Vein endothelial cell (primary cell): Measurements from ENCODE around the gene MALAT1. TPM values are rescaled to one million over a fixed set of nuclear protein-coding genes. Genes with fewer than 3 reads are reported as not detected.

ENCODE experiments used
- small RNA-seq: library from RNA; depleted of rRNA; stranded (forward); fragments of <200 nt; gene quantifications from one replicate; pipeline ENCODE3, GENCODE V24; 2012
- total RNA-seq: library from RNA; depleted of rRNA; stranded (reverse); fragments of >200 nt; gene quantifications from 2 replicates; pipeline ENCODE4 v1.2.3, GENCODE V29; 2012

MALAT1 gene
- 6,246 and 6,812 TPM in 2 replicates for total RNA-seq

GRCh38 chr11:65498977-65499712, at the start of gene MALAT1:
TSS of gene MALAT1 (plus strand) at chr11:65499045.

GRCh38 chr11:65524741-65525545, 26.1 kb downstream of the MALAT1 start, which contains the start of gene SCYL1:
TSS of gene SCYL1 (plus strand) at chr11:65525083. CDS start at chr11:65525154, 71 bp downstream.

Small RNA genes lying within 50 kb of the gene (small RNA-seq; reads per million reads assigned to genes)
- not detected for gene RF01684

Other genes starting within 250 kb of the MALAT1 start
- gene POLA2, start 237.1 kb upstream of the MALAT1 start, total RNA-seq, result 11.3 and 13.4 TPM in 2 replicates
- gene CDC42EP2, start 184.2 kb upstream of the MALAT1 start, total RNA-seq, result 30.0 and 31.0 TPM in 2 replicates
- 56.8 and 57.1 TPM in 2 replicates for gene DPF2, start 165.2 kb upstream of the MALAT1 start, total RNA-seq
- 0.29 and 0.33 TPM in 2 replicates for gene TIGD3, start 144.3 kb upstream of the MALAT1 start, total RNA-seq
- 2.7 and 2.9 TPM in 2 replicates for gene SLC25A45, start 116.4 kb upstream of the MALAT1 start, total RNA-seq
- gene FRMD8, start 112.4 kb upstream of the MALAT1 start, total RNA-seq, result 102 and 132 TPM in 2 replicates
- 258 and 292 TPM in 2 replicates for gene NEAT1, start 76.2 kb upstream of the MALAT1 start, total RNA-seq
- gene SCYL1, start 26.0 kb downstream of the MALAT1 start, total RNA-seq, result 76.4 and 96.7 TPM in 2 replicates
- gene LTBP3, start 59.3 kb downstream of the MALAT1 start, total RNA-seq, result 26.8 and 52.9 TPM in 2 replicates
- gene ZNRD2, start 71.4 kb downstream of the MALAT1 start, total RNA-seq, result 52.6 and 56.4 TPM in 2 replicates
- 29.3 and 59.4 TPM in 2 replicates for gene FAM89B, start 73.5 kb downstream of the MALAT1 start, total RNA-seq
- gene EHBP1L1, start 77.0 kb downstream of the MALAT1 start, total RNA-seq, result 13.4 and 14.4 TPM in 2 replicates
- gene KCNK7, start 96.8 kb downstream of the MALAT1 start, total RNA-seq, result under 0.01 and 0.29 TPM in 2 replicates
- 117 and 122 TPM in 2 replicates for gene MAP3K11, start 115.2 kb downstream of the MALAT1 start, total RNA-seq
- gene PCNX3, start 116.7 kb downstream of the MALAT1 start, total RNA-seq, result 41.9 and 48.7 TPM in 2 replicates
- gene SIPA1, start 139.1 kb downstream of the MALAT1 start, total RNA-seq, result 58.8 and 68.6 TPM in 2 replicates
- gene RELA, start 163.9 kb downstream of the MALAT1 start, total RNA-seq, result 55.5 and 63.4 TPM in 2 replicates
- 38.9 and 44.5 TPM in 2 replicates for gene KAT5, start 213.2 kb downstream of the MALAT1 start, total RNA-seq
- gene RNASEH2C, start 221.8 kb downstream of the MALAT1 start, total RNA-seq, result 49.0 and 57.3 TPM in 2 replicates